ENCODE measurements around the gene ANKIB1. TPM values are rescaled to one million over a fixed set of nuclear protein-coding genes. Genes with fewer than 3 reads are reported as not detected.
"Not testable (repeated sequence)": the region's sequence is repeated elsewhere in the genome, so short reads cannot be mapped to it uniquely, and the experiment has no call there.

ANKIB1 gene
- total RNA-seq, 1 experiment from 2014 or later: 26.8 TPM

- DNase-seq (ENCODE audit: low read depth): no peak
Measured at GRCh38 chr7:92325173-92325572, 79.4 kb downstream of the ANKIB1 start.

GRCh38 chr7:92325858-92326257 lies 80.1 kb downstream of the ANKIB1 start:
- no peak for DNase-seq (ENCODE audit: low read depth)

- DNase-seq (ENCODE audit: low read depth): no peak
Measured at GRCh38 chr7:92330835-92331438, 85.2 kb downstream of the ANKIB1 start.

GRCh38 chr7:92331508-92331907 lies 85.7 kb downstream of the ANKIB1 start:
- no peak for DNase-seq (ENCODE audit: low read depth)

GRCh38 chr7:92332782-92333181 lies 87.0 kb downstream of the ANKIB1 start:
- DNase-seq (ENCODE audit: low read depth): no peak

- DNase-seq (ENCODE audit: low read depth): no peak
Measured at GRCh38 chr7:92333866-92334265, 88.1 kb downstream of the ANKIB1 start.

- no peak for DNase-seq (ENCODE audit: low read depth)
Measured at GRCh38 chr7:92335574-92335973, 89.8 kb downstream of the ANKIB1 start.

- DNase-seq (ENCODE audit: low read depth): no peak
Measured at GRCh38 chr7:92336662-92337340, 91.0 kb downstream of the ANKIB1 start.

GRCh38 chr7:92340016-92340415 lies 94.2 kb downstream of the ANKIB1 start:
- no peak for DNase-seq (ENCODE audit: low read depth)

- no peak for DNase-seq (ENCODE audit: low read depth)
Measured at GRCh38 chr7:92343714-92344113, 97.9 kb downstream of the ANKIB1 start.

- DNase-seq (ENCODE audit: low read depth): no peak
Measured at GRCh38 chr7:92352009-92352408, 106.2 kb downstream of the ANKIB1 start.

- DNase-seq (ENCODE audit: low read depth): no peak
Measured at GRCh38 chr7:92354214-92354613, 108.4 kb downstream of the ANKIB1 start.

- no peak for DNase-seq (ENCODE audit: low read depth)
Measured at GRCh38 chr7:92356406-92356805, 110.6 kb downstream of the ANKIB1 start.

- DNase-seq (ENCODE audit: low read depth): no peak
Measured at GRCh38 chr7:92357260-92357659, 111.5 kb downstream of the ANKIB1 start.

GRCh38 chr7:92359179-92359578 lies 113.4 kb downstream of the ANKIB1 start:
- not testable (repeated sequence) for DNase-seq (ENCODE audit: low read depth)

- no peak for DNase-seq (ENCODE audit: low read depth)
Measured at GRCh38 chr7:92359801-92360200, 114.0 kb downstream of the ANKIB1 start.

GRCh38 chr7:92360387-92360786 lies 114.6 kb downstream of the ANKIB1 start:
- no peak for DNase-seq (ENCODE audit: low read depth)

GRCh38 chr7:92362131-92362530 lies 116.4 kb downstream of the ANKIB1 start:
- no peak for DNase-seq (ENCODE audit: low read depth)

GRCh38 chr7:92366730-92367129 lies 121.0 kb downstream of the ANKIB1 start:
- DNase-seq (ENCODE audit: low read depth): no peak

GRCh38 chr7:92368741-92369140 lies 123.0 kb downstream of the ANKIB1 start:
- DNase-seq (ENCODE audit: low read depth): no peak

- no peak for DNase-seq (ENCODE audit: low read depth)
Measured at GRCh38 chr7:92375013-92375412, 129.2 kb downstream of the ANKIB1 start.

GRCh38 chr7:92391071-92391470 lies 145.3 kb downstream of the ANKIB1 start:
- DNase-seq (ENCODE audit: low read depth): no peak

- no peak for DNase-seq (ENCODE audit: low read depth)
Measured at GRCh38 chr7:92397542-92397941, 151.8 kb downstream of the ANKIB1 start.
